Activated naive CD4-positive, alpha-beta T cell treated with anti-CD3 and anti-CD28 coated beads for 36 hours (primary cell): Measurements from ENCODE around the gene C10orf90. TPM values are rescaled to one million over a fixed set of nuclear protein-coding genes. Genes with fewer than 3 reads are reported as not detected.

Experiments used
- CTCF ChIA-PET: fragments of 350-600 bp; sonication (Branson Sonifier 250); formaldehyde crosslinking; loops from one replicate; lab custom pipeline; 2021; ENCODE audit warnings: antibody characterized with exemption; lab: Charles Lee
- DNase-seq: peaks from one replicate; pipeline ENCODE4 v3.0.0-alpha.2; 2020
- H3K27ac Mint-ChIP-seq: one replicate; pipeline ENCODE4 v1.8.0; 2021; ENCODE audit warnings: mild to moderate bottlenecking, mixed read lengths
- H3K27me3 Mint-ChIP-seq: one replicate; pipeline ENCODE4 v1.8.0; 2021; ENCODE audit warnings: low read depth, mixed read lengths
- H3K36me3 Mint-ChIP-seq: one replicate; pipeline ENCODE4 v1.8.0; 2021; ENCODE audit warnings: low read depth, mixed read lengths
- H3K4me1 Mint-ChIP-seq: one replicate; pipeline ENCODE4 v1.8.0; 2021; ENCODE audit warnings: low read depth, mixed read lengths
- H3K4me3 Mint-ChIP-seq: one replicate; pipeline ENCODE4 v1.8.0; 2021; ENCODE audit warnings: mild to moderate bottlenecking, moderate library complexity, mixed read lengths
- H3K9me3 Mint-ChIP-seq: one replicate; pipeline ENCODE4 v1.8.0; 2021; ENCODE audit warnings: mixed read lengths
- intact Hi-C: fragments of 100-400 bp; cut with micrococcal nuclease; formaldehyde crosslinking; loops from one replicate; pipeline ENCODE4 v1.15.1; 2023
- total RNA-seq, 2 experiments: library from RNA; stranded (reverse); gene quantifications; one replicate each; pipeline ENCODE4 v1.2.3, GENCODE V29; 2021

C10orf90 gene
- total RNA-seq, 2 experiments from 2014 or later, result not detected

DNA sequence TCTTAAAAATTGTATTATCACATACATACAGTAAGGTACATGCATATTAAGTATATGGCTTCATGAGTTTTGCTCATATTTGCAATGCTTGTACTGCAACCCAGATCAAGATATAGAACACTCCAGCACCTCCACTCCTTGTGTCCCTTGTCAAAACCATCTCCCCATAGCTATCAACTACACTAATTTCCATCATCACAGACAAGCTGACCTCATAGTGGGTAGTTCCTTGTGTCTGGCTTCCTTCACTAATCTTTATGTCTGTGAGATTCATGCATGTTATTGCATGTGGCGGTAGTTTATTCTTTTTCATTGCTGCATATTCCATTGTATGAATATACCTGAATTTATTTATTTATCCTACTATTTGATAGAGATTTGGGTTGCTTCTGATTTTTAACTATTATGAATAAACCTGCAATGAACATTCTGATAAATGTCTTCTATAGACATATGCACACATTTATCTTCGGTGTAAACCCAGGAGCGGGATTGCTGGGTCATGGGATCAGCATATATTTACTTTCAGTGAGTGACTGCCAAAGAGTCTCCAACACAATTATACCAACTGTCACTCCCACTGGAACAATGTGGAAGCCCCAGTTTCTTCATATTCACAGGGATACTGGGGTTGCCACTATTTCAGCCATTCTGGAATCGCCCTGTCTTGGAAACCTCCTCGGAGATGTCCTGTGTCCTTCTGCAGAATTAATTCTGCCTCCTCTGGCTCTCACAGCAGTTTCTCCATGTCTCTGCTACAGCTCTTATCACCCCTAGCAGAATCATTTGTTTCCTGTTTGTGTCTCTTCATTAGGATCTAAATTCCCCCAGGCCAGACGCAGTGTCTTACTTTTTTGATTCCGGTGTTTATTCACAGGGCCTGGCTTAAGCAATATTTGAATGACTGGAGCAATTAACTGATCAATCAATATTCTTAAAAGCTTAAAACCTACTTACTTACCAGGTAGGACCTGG, 267.5 kb downstream of the C10orf90 start:
- intact Hi-C loops, result no loop called here
- H3K27ac Mint-ChIP-seq, result no peak overlapping the region
- CTCF ChIA-PET, result no interaction called here
- H3K4me3 Mint-ChIP-seq, result no peak overlapping the region
- H3K9me3 Mint-ChIP-seq, result no peaks in the 10 kb centered on the region
- H3K27me3 Mint-ChIP-seq, result no peaks in the 10 kb centered on the region
- no peaks in the 10 kb centered on the region for H3K4me1 Mint-ChIP-seq
- no peaks in the 10 kb centered on the region for H3K36me3 Mint-ChIP-seq
- DNase-seq, result no peak

GRCh38 chr10:126400641-126401040, 269.9 kb downstream of the C10orf90 start:
- no peaks in the 10 kb centered on the region for H3K36me3 Mint-ChIP-seq
- peaks cover 4% of the 10 kb centered on the region for H3K9me3 Mint-ChIP-seq
- CTCF ChIA-PET, result no interaction called here
- H3K4me1 Mint-ChIP-seq, result no peaks in the 10 kb centered on the region
- no peak overlapping the region for H3K4me3 Mint-ChIP-seq
- intact Hi-C loops, result no loop called here
- no peak for DNase-seq
- H3K27me3 Mint-ChIP-seq, result no peaks in the 10 kb centered on the region
- H3K27ac Mint-ChIP-seq, result no peak overlapping the region

- H3K27me3 Mint-ChIP-seq, result no peaks in the 10 kb centered on the region
- no peak for DNase-seq
- no peaks in the 10 kb centered on the region for H3K36me3 Mint-ChIP-seq
- H3K9me3 Mint-ChIP-seq, result peaks cover 4% of the 10 kb centered on the region
- CTCF ChIA-PET, result no interaction called here
- H3K27ac Mint-ChIP-seq, result no peak overlapping the region
- no peak overlapping the region for H3K4me3 Mint-ChIP-seq
- no peaks in the 10 kb centered on the region for H3K4me1 Mint-ChIP-seq
- intact Hi-C loops, result no loop called here
Observed at GRCh38 chr10:126398924-126399323, 271.6 kb downstream of the C10orf90 start.

DNA sequence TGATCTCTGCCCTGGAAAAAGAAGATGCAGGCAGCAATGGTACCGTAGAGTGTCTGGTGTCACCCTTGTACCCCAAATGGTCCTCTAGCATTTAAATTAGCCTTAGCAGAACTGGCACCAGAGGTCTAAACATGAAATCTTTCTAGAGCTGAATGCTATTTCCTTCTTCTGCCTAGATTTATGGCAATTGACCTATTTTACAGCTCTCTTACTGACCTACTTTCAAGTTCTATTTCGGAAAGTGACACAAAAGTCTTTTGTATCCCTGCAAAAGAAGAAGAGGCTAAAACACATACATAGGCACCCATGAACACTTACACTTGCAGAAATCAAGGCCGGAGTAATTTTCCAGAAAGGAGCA, 272.1 kb downstream of the C10orf90 start:
- no peak overlapping the region for H3K27ac Mint-ChIP-seq
- H3K4me3 Mint-ChIP-seq, result no peak overlapping the region
- H3K36me3 Mint-ChIP-seq, result no peaks in the 10 kb centered on the region
- H3K4me1 Mint-ChIP-seq, result no peaks in the 10 kb centered on the region
- CTCF ChIA-PET, result no interaction called here
- H3K27me3 Mint-ChIP-seq, result no peaks in the 10 kb centered on the region
- peaks cover 4% of the 10 kb centered on the region for H3K9me3 Mint-ChIP-seq
- intact Hi-C loops, result no loop called here
- no peak for DNase-seq

DNA sequence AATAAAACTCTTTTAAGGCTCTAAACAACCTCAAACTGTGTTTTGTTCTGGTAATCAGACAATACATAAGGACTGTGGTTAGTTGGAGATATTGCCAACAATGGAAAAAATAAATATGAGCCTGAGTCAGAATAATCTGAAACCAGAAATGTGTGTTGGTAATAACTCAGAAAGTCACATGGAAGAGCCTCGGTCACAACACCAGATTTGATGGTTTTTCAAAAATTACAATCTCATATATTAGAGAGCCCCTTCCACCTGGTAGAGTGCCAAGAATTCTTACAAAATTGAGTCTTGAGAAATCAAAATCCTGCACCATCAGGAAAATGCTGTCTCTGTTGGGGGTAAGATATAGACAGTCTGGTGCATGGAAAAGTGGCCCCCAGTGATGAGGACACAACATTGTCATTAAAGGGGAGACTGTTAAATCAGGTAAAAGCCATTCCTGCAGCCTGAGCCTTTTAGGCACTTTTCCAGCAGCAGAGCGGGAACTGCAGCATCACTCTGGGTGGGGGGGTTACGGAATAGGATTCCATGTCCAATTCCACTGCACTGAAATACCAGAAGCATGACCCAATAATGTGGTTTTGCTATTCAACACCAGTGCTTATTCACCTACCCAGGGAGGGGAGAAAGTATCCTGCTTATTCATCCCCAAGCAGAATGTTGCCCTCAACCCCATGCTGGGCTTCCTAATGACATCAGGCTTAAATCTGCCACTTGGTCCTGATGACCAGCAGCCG, 272.7 kb downstream of the C10orf90 start:
- Mint-ChIP-seq H3K4me1 (no peaks in the 10 kb centered on the region), H3K36me3 (no peaks in the 10 kb centered on the region)
- CTCF ChIA-PET, result no interaction called here

DNA sequence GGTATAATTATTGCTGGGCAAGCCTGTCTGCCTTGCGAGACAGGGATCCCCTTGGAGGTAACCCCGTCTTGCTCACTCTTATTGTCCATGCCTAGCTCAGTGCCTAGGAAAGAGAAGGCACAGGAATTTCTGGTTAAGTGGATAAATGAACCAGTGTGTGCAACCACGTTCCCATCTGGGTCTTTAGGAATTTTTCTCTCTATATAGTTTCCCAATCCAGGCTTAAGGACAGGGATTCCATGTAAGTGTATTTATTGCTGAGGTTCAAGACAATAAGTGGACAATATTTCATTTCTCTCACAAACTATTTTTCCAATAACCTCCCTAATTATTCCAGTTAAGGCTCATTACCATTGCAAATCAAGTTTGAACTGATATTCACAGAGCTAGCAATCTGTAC, 273.3 kb downstream of the C10orf90 start:
- Mint-ChIP-seq H3K4me1 (no peaks in the 10 kb centered on the region), H3K9me3 (peaks cover 4% of the 10 kb centered on the region), H3K4me3 (no peak overlapping the region), H3K27ac (no peak overlapping the region), H3K36me3 (no peaks in the 10 kb centered on the region), H3K27me3 (no peaks in the 10 kb centered on the region)
- no peak for DNase-seq
- CTCF ChIA-PET, result no interaction called here
- intact Hi-C loops, result no loop called here

More for the DNA sequence above, 272.7 kb downstream of the C10orf90 start:
- Mint-ChIP-seq H3K4me3 (no peak overlapping the region), H3K27me3 (no peaks in the 10 kb centered on the region), H3K9me3 (peaks cover 4% of the 10 kb centered on the region), H3K27ac (no peak overlapping the region)
- no peak for DNase-seq
- intact Hi-C loops, result no loop called here

GRCh38 chr10:126394948-126395347, 275.5 kb downstream of the C10orf90 start:
- no peaks in the 10 kb centered on the region for H3K4me1 Mint-ChIP-seq
- no peaks in the 10 kb centered on the region for H3K36me3 Mint-ChIP-seq
- no peak for DNase-seq
- intact Hi-C loops, result no loop called here
- H3K27ac Mint-ChIP-seq, result no peak overlapping the region
- H3K4me3 Mint-ChIP-seq, result no peak overlapping the region
- peaks cover 6% of the 10 kb centered on the region for H3K9me3 Mint-ChIP-seq
- CTCF ChIA-PET, result no interaction called here
- H3K27me3 Mint-ChIP-seq, result peaks cover 8% of the 10 kb centered on the region

DNA sequence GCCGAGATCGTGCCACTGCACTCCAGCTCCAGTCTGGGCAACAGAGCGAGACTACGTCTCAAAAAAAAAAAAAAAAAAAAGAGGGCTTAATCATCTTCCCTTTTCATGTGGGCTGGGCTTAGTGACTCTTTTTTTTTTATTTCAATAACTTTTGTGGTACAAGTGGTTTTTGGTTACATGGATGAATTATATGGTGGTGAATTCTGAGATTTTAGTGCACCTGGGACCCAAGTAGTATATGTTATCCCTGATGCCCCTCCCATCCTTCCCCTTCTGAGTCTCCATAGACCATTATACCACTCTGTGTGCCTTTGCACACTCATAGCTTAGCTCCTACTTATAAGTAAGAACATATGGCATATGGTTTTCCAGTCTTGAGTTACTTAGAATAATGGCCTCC, 277.4 kb downstream of the C10orf90 start:
- intact Hi-C loops, result no loop called here
- peaks cover 22% of the 10 kb centered on the region for H3K27me3 Mint-ChIP-seq
- no peak overlapping the region for H3K27ac Mint-ChIP-seq
- peaks cover 6% of the 10 kb centered on the region for H3K9me3 Mint-ChIP-seq
- CTCF ChIA-PET, result no interaction called here
- no peak overlapping the region for H3K4me3 Mint-ChIP-seq
- no peaks in the 10 kb centered on the region for H3K36me3 Mint-ChIP-seq
- DNase-seq, result no peak
- H3K4me1 Mint-ChIP-seq, result no peaks in the 10 kb centered on the region

DNA sequence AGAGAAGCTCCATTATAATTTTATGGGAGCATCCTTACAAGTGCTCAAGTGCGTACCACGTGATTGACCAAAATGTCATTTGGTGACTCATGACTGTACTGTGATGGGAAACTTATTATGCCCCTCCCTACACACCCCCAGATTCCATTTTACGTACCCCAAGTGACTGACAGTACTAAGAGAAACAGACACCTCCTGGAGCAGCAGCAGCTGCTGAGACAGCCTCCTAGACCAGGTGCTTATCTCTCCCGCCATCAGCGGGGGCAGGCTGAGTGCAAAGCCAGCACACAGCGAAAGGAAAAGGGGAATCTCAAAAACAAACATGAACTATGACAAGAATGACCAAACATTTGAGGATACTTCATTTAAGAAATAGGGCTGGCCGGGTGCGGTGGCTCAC, 278.0 kb downstream of the C10orf90 start:
- H3K4me1 Mint-ChIP-seq, result no peaks in the 10 kb centered on the region
- peaks cover 6% of the 10 kb centered on the region for H3K9me3 Mint-ChIP-seq
- intact Hi-C loops, result no loop called here
- no peaks in the 10 kb centered on the region for H3K36me3 Mint-ChIP-seq
- no peak for DNase-seq
- CTCF ChIA-PET, result no interaction called here
- H3K27ac Mint-ChIP-seq, result no peak overlapping the region
- no peak overlapping the region for H3K4me3 Mint-ChIP-seq
- peaks cover 23% of the 10 kb centered on the region for H3K27me3 Mint-ChIP-seq

- no peak overlapping the region for H3K27ac Mint-ChIP-seq
- no peak overlapping the region for H3K4me3 Mint-ChIP-seq
- CTCF ChIA-PET, result no interaction called here
- H3K9me3 Mint-ChIP-seq, result peaks cover 6% of the 10 kb centered on the region
- H3K4me1 Mint-ChIP-seq, result peaks cover 2% of the 10 kb centered on the region
- no peak for DNase-seq
- H3K36me3 Mint-ChIP-seq, result peaks cover 1% of the 10 kb centered on the region
- intact Hi-C loops, result no loop called here
- peaks cover 27% of the 10 kb centered on the region for H3K27me3 Mint-ChIP-seq
Observed at GRCh38 chr10:126392068-126392467, 278.4 kb downstream of the C10orf90 start.

DNA sequence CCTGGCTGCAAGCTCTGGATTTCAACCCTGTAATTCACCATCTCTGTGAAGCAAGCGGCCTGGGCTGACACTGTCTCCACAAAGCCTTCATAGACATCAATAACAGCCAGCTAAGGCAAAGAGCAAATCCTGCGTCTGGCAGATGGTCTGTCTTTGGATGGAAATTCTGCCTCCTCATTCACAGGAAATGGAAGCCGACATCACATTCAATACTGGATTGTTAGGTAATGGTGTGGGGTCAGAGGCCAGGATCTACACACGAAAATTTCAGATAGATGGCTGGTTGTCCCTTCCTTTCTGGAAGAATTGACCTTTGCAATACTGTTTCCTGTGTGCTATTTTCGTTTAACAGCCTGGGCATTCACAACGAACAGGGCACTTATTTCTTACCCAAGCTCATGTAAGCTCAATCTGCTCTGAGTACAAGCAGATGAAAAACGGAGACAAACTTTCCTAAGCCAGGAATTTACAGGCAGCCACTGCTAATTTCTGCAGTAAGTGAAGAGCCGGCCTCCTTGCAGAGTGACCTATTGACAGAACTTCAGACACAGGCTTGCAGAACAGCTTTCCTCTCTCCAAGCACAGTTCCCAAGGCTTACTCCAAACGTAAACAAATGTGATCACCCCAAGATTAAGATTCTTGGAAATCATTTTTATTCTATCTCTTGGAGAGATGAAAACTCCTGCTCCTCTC, 279.2 kb downstream of the C10orf90 start:
- H3K27me3 Mint-ChIP-seq, result peaks cover 34% of the 10 kb centered on the region
- H3K36me3 Mint-ChIP-seq, result peaks cover 1% of the 10 kb centered on the region
- no peak for DNase-seq
- peaks cover 5% of the 10 kb centered on the region for H3K4me1 Mint-ChIP-seq
- CTCF ChIA-PET, result no interaction called here
- H3K27ac Mint-ChIP-seq, result no peak overlapping the region
- H3K4me3 Mint-ChIP-seq, result no peak overlapping the region
- H3K9me3 Mint-ChIP-seq, result peaks cover 3% of the 10 kb centered on the region
- intact Hi-C loops, result no loop called here

DNA sequence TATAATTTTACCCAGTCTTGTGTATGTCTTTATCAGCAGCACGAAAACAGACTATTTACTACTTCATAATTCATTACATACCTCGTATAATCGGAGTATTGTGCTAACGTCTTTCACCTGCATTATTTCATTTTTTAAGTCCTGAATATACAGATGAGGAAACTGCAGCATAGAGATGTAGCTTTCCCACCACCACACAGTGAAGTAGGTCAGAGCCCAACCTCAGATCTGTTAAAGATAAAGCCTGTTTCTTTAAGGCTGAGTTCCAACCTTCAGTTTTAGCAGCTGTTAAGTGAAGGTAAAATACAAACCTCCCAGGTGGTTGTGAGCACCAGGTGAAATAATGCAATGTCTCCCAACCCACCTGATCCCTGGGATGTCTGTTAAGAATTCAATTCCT, 280.2 kb downstream of the C10orf90 start:
- CTCF ChIA-PET, result no interaction called here
- Mint-ChIP-seq H3K4me3 (no peak overlapping the region), H3K27me3 (peaks cover 44% of the 10 kb centered on the region), H3K36me3 (peaks cover 1% of the 10 kb centered on the region), H3K4me1 (peaks cover 5% of the 10 kb centered on the region), H3K27ac (no peak overlapping the region), H3K9me3 (peaks cover 3% of the 10 kb centered on the region)
- intact Hi-C loops, result no loop called here
- DNase-seq, result no peak
